Mononuclear cell (primary cell): ENCODE data around the gene PANX3. TPM values are rescaled to one million over a fixed set of nuclear protein-coding genes. Genes with fewer than 3 reads are reported as not detected.

ENCODE experiments used
- H3K27me3 ChIP-seq: 2 replicates; pipeline ENCODE4 v1.6.0; 2011; ENCODE audit warnings: low read length, control low read depth; ENCODE audit not compliant: insufficient read depth
- H3K4me1 ChIP-seq: 2 replicates; pipeline ENCODE4 v1.5.1; 2011; ENCODE audit warnings: mild to moderate bottlenecking, low read length, control low read depth; ENCODE audit not compliant: insufficient read depth
- H3K4me3 ChIP-seq: 2 replicates; pipeline ENCODE4 v1.5.1; 2011; ENCODE audit warnings: mild to moderate bottlenecking, low read length, moderate library complexity
- H3K9me3 ChIP-seq: 2 replicates; pipeline ENCODE4 v1.5.1; 2011; ENCODE audit warnings: low read depth, mild to moderate bottlenecking, control low read depth, low read length
- total RNA-seq: library from RNA; depleted of rRNA; stranded (reverse); fragments of >200 nt; gene quantifications from one replicate; pipeline ENCODE4 v1.2.3, GENCODE V29; 2012

Gene PANX3
- total RNA-seq, 1 donor, result not detected

GRCh38 chr11:124635932-124636331 is 24.7 kb downstream of the PANX3 start:
- H3K4me3 ChIP-seq, result no peak overlapping the region
- H3K4me1 ChIP-seq, result no peaks in the 10 kb centered on the region
- no peaks in the 10 kb centered on the region for H3K9me3 ChIP-seq
- H3K27me3 ChIP-seq, result no peaks in the 10 kb centered on the region

DNA sequence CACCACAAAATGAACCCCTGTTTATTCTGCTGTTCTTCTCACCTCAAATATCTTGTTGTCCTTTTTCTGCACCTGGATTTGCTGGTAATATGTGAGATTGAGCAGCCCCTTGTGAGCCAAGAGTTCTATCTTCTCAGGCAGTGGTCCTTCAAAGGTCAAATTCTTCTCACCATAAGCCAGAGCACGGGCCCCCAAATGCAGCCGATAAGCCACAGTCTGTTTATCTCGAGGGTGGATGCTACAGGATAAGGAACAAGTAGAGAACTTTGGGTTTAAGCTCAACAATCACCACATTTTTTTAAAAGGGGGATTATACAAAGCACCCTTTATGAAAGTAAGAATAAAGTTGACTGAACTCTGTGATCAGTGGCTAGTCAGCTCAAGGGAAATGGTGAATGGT is 27.3 kb downstream of the PANX3 start:
- no peaks in the 10 kb centered on the region for H3K4me1 ChIP-seq

DNA sequence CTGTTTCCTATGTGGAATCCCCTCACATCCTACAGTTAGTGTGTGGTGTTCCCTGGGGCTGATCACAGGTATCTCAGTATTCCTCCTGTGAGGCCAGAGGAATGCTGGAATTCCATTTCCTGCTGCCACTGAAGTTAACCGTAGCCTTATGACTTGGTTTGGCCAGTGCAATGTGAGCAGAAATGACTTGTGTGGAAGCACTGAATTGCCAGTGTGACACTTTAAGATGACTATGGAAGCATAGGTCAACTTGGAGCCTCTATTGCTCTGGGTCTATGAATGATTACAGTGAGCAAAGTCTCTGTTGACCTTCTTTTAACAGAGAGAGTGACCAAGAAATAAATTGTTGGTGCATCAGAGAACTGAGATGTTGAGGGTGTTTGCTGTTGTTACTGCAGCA is 28.0 kb downstream of the PANX3 start:
- no peaks in the 10 kb centered on the region for H3K9me3 ChIP-seq
- no peak overlapping the region for H3K4me3 ChIP-seq
- no peaks in the 10 kb centered on the region for H3K27me3 ChIP-seq
- H3K4me1 ChIP-seq, result no peaks in the 10 kb centered on the region

More for the DNA sequence above, 27.3 kb downstream of the PANX3 start:
- H3K4me3 ChIP-seq, result no peak overlapping the region
- H3K9me3 ChIP-seq, result no peaks in the 10 kb centered on the region
- H3K27me3 ChIP-seq, result no peaks in the 10 kb centered on the region

GRCh38 chr11:124640666-124641065 is 29.4 kb downstream of the PANX3 start:
- H3K4me1 ChIP-seq, result peaks cover 4% of the 10 kb centered on the region
- no peak overlapping the region for H3K4me3 ChIP-seq
- H3K27me3 ChIP-seq, result no peaks in the 10 kb centered on the region
- H3K9me3 ChIP-seq, result no peaks in the 10 kb centered on the region

DNA sequence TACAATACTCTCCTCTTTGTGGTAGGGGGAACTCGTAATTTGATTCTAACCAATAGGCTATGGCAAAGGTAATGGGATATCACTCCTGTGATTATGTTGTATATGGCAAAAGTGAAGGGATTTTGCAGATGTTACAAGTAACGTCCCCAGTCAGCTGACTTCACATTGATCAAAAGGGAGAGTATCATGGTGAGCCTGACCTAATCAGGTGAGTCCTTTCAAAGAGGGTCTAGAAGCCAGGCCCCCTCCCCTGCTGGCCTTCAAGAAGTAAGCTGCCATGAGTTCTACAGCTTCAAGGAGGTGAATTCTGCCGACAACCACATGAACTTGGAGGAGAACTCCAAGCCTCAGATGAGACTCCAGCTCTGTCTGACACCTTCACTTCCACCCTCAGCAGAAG is 31.4 kb downstream of the PANX3 start:
- Histone ChIP-seq H3K27me3 (no peaks in the 10 kb centered on the region), H3K9me3 (no peaks in the 10 kb centered on the region), H3K4me1 (peaks cover 4% of the 10 kb centered on the region), H3K4me3 (no peak overlapping the region)

GRCh38 chr11:124643042-124643604 is 31.9 kb downstream of the PANX3 start:
- H3K9me3 ChIP-seq, result no peaks in the 10 kb centered on the region
- H3K4me3 ChIP-seq, result no peak overlapping the region
- peaks cover 4% of the 10 kb centered on the region for H3K4me1 ChIP-seq
- no peaks in the 10 kb centered on the region for H3K27me3 ChIP-seq

DNA sequence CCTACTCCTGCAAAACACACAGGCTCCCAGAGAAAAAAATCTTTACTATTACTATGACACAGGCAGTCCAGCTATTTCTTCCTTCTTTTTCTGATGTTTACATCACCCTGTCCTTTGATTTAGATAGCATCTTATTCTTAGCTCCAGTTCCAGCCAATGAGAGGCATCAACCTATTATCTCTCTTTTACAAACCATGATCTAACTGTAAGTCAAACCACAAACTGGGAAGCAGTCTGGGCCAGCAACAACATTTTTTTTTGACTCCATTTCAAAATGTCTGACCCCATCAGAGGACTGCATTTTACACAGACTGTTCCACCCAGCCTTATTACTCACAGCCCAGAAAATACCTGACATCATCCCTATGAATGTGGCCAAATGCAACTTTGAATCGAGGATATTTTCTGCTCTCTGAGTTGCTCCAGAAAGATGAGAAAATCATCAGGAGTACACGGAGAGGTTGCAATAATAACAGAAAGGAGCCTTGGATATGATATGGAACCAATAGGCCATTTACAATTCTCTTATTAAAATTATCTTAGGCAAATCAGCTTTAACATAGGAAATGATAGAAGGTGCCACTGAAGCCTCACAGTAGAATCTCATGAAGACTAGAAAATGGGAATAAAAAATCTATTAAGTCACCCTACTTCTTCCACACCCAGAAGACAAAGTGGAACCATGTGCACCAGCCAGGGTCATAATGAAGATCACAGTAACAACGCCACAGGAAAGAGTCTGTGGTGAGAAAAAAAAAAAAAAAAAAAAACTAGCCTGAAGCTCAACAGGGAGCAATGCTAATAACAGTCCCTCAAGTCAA is 32.6 kb downstream of the PANX3 start:
- Histone ChIP-seq H3K9me3 (no peaks in the 10 kb centered on the region), H3K4me1 (peaks cover 4% of the 10 kb centered on the region), H3K27me3 (no peaks in the 10 kb centered on the region), H3K4me3 (no peak overlapping the region)

DNA sequence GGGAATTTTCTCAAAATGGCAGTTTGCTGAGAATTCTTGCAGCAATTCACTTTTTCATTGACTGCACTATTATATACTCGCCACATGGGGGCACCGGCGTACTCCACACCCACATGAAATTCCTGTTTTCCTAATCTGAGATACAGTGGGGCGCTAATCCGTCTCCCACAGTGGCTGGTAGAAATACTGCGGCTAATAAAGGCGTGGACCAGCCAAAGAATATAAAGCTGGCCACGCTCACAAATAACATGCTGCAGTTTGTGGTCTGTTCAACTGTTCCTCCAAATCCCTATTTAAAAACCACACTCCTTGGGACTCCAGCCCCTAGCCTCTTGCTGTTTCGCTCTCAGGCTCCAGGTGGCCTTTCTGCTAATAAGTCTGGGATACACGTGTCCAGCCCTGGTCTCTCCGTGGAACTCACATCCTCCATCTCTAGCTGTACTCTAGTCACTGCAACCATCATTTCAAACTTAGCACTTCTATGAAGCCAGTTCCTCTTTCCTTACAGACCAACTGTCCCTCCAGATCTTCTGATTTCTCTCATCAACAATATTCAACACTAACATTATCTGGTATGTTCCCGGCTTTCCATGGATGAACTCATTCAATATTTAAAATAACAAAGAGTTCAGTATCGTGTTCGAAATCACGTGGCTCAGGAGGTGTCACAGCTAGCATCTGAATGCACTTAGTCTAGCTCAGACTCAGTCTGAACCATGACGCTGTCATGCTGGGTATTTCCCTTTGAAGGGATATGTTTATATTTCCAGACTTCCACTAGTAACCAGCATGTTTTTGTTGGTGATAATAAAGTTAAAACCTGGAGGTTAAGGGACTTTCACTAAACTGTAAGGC is 33.4 kb downstream of the PANX3 start:
- Histone ChIP-seq H3K4me3 (no peak overlapping the region), H3K9me3 (no peaks in the 10 kb centered on the region), H3K27me3 (no peaks in the 10 kb centered on the region), H3K4me1 (peaks cover 4% of the 10 kb centered on the region)

DNA sequence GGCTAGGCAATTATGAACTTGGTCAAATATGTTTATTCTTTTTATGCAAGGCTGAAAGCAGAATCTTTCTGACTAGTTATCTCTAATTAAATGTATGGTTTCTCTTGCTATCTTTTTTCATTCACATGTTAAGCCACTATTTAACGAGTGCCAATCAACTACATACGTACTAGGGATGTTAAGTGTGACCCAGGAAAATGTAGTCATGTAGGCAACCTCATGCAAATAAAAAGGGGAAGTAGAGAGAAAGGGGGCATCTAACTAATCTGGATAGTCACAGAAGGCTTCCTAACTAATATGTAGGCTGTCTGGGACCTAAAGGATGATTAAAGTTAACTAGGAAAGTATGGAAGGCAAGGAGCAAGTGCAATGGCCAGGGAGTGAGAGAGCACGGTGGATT is 34.9 kb downstream of the PANX3 start:
- H3K27me3 ChIP-seq, result no peaks in the 10 kb centered on the region
- H3K4me3 ChIP-seq, result no peak overlapping the region
- no peaks in the 10 kb centered on the region for H3K9me3 ChIP-seq
- H3K4me1 ChIP-seq, result peaks cover 4% of the 10 kb centered on the region

- Histone ChIP-seq H3K4me3 (no peak overlapping the region), H3K27me3 (no peaks in the 10 kb centered on the region), H3K4me1 (peaks cover 4% of the 10 kb centered on the region), H3K9me3 (no peaks in the 10 kb centered on the region)
These were observed 37.4 kb downstream of the PANX3 start for GRCh38 chr11:124648610-124649009.

DNA sequence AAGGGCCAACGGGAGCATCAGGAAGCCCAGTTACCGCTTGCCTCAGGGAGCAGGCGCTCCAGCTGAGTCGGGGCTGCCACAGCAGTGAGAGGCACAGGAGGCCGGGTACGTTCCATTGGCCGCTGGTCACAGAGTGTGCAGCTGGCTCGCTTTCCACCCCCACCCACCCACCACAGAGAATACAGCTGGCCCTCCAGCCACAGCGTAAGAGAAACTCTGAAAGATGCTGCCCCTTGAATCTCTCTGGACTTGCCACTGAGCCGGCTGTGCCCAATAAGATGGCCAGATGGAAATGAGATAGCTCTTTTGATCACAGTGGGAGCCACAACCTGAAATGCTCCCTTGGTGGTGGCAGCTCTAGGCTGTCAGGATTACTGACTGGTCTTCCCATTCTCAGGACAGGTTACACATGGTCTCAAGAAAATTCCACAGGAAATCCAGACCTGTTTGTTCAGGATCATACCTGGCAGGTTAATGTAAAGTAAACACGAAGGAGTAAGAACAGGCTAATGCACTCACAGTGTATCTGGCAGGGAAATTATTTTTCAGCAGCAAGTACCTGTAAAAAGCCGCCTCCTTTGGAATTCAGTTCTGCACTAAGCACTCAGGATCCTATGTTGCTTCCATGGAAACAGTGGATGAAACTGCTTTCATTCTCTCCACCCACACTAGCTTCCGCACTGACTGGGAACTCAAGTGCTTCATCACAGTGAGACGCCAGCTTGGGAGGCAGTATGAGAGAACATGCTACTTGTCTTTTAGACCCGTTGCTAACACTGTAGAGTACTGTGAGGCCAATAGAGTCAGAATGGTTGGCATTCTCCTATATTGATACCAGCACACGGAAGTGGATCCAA is 45.8 kb downstream of the PANX3 start:
- Histone ChIP-seq H3K4me3 (no peak overlapping the region), H3K27me3 (no peaks in the 10 kb centered on the region), H3K4me1 (no peaks in the 10 kb centered on the region), H3K9me3 (no peaks in the 10 kb centered on the region)

GRCh38 chr11:124657904-124658303 is 46.7 kb downstream of the PANX3 start:
- no peaks in the 10 kb centered on the region for H3K27me3 ChIP-seq
- no peak overlapping the region for H3K4me3 ChIP-seq
- no peaks in the 10 kb centered on the region for H3K4me1 ChIP-seq
- no peaks in the 10 kb centered on the region for H3K9me3 ChIP-seq

DNA sequence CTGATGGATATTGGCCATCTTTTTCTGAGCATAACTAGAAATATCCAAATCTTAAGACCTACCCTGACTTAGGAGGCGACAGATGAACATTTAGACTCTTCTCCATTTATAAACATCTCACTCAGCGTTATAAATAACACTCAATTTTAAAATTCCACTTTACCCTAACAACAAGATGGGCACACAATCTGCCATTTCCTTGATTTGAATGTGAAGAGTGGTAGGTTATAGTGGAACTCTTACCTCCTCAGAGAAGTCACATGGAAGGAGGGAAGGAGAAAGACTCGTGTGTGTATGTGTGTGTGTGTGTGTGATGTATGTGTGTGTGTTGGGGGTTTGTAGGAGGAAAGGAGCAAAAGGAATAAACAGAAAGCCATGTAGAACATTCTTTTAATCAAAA is 47.3 kb downstream of the PANX3 start:
- Histone ChIP-seq H3K9me3 (no peaks in the 10 kb centered on the region), H3K4me3 (no peak overlapping the region), H3K27me3 (no peaks in the 10 kb centered on the region), H3K4me1 (no peaks in the 10 kb centered on the region)

- H3K4me1 ChIP-seq, result no peaks in the 10 kb centered on the region
- no peaks in the 10 kb centered on the region for H3K9me3 ChIP-seq
- no peak overlapping the region for H3K4me3 ChIP-seq
- no peaks in the 10 kb centered on the region for H3K27me3 ChIP-seq
These were observed 47.8 kb downstream of the PANX3 start for GRCh38 chr11:124658986-124659385.
